Right lobe of liver (tissue), 6 donors: ENCODE results near the gene MARCHF10. TPM values are rescaled to one million over a fixed set of nuclear protein-coding genes. Genes with fewer than 3 reads are reported as not detected.

ENCODE experiments used
- ATAC-seq, 4 donors: fragments of 200-7000 bp; cut with Tn5 transposase; one replicate each; pipeline ENCODE4 v1.9.1; 2020; ENCODE audit warnings: mild to moderate bottlenecking in 4 of 4, moderate library complexity in 4 of 4
- DNase-seq, 3 donors: peaks; one replicate each; pipeline ENCODE4 v3.0.0-alpha.2; 2020
- H3K27ac ChIP-seq, 3 donors: fragments of 200-600 bp; one replicate each; pipeline ENCODE4 v1.8.0; 2022
- H3K27me3 ChIP-seq, 2 donors: fragments of 200-600 bp; one replicate each; pipeline ENCODE4 v1.8.0; 2022
- H3K36me3 ChIP-seq, 4 donors: fragments of 200-600 bp; sonication (generic) in 1 of 4; one replicate each; pipeline versions ENCODE4 v1.5.1 to v1.8.0; 2017 to 2022; ENCODE audit warnings: control low read depth in 1 of 4
- H3K4me1 ChIP-seq, 4 donors: fragments of 200-600 bp; sonication (generic) in 1 of 4; one replicate each; pipeline versions ENCODE4 v1.5.1 to v1.8.0; 2017 to 2022; ENCODE audit warnings: control low read depth in 1 of 4
- H3K4me3 ChIP-seq, 3 donors: fragments of 200-600 bp; one replicate each; pipeline ENCODE4 v1.8.0; 2022
- H3K9me3 ChIP-seq, 4 donors: fragments of 200-600 bp; sonication (generic) in 1 of 4; one replicate each; pipeline versions ENCODE4 v1.5.1 to v1.8.0; 2017 to 2022; ENCODE audit warnings: control low read depth in 1 of 4
- POLR2A ChIP-seq: fragments of 450-650 bp; IDR thresholded peaks from one replicate; pipeline ENCODE4 v1.6.1; 2017; ENCODE audit warnings: antibody characterized with exemption, mild to moderate bottlenecking
- WGBS: methylation state at CpG from one replicate; pipeline ENCODE4 v1.1.6; 2018; ENCODE audit warnings: low coverage, low lambda C conversion rate; ENCODE audit not compliant: insufficient coverage; ENCODE audit errors: missing lambda C conversion rate; 5-methylcytosine and 5-hydroxymethylcytosine counted together
- intact Hi-C, 2 donors: fragments of 100-400 bp; cut with DNase I; formaldehyde crosslinking; loops; one replicate each; pipeline versions ENCODE4 v1.11.2 to v1.14.1; 2022
- total RNA-seq, 6 experiments: library from RNA; depleted of rRNA in 2 of 6; stranded (reverse); fragments of >200 nt in 2 of 6; fragmentation: NEBNext Ultra II Directional in 3 of 6; extraction: Animal tissue kit (Norgen Biotek cat#: 25700) in 3 of 6; gene quantifications; one replicate each; pipeline versions ENCODE4 v1.1.0 to v1.2.4, GENCODE V29; 2016 to 2023
- TF ChIP-seq, protein P1 (sequence below), 4 donors: fragments of 200-600 bp in 3 of 4; fragments of 450-650 bp in 1 of 4; IDR thresholded peaks; one replicate each; pipeline versions ENCODE4 v1.5.1 to v1.8.0; 2016 to 2022; ENCODE audit warnings: antibody characterized with exemption in 4 of 4, mild to moderate bottlenecking in 2 of 4
- donor health status: DM: no; HTN: yes; CAD: no.
- donor health status: DM: no; HTN: no; CAD: no.
- donor health status: DM: no; HTN: no; CAD: no.
- donor health status: DM: no; HTN: yes; CAD: no.
- donor health status: DM: no; HTN: yes; CAD: no.

The MARCHF10 gene
- total RNA-seq, 6 experiments from 2014 or later = not detected

DNA sequence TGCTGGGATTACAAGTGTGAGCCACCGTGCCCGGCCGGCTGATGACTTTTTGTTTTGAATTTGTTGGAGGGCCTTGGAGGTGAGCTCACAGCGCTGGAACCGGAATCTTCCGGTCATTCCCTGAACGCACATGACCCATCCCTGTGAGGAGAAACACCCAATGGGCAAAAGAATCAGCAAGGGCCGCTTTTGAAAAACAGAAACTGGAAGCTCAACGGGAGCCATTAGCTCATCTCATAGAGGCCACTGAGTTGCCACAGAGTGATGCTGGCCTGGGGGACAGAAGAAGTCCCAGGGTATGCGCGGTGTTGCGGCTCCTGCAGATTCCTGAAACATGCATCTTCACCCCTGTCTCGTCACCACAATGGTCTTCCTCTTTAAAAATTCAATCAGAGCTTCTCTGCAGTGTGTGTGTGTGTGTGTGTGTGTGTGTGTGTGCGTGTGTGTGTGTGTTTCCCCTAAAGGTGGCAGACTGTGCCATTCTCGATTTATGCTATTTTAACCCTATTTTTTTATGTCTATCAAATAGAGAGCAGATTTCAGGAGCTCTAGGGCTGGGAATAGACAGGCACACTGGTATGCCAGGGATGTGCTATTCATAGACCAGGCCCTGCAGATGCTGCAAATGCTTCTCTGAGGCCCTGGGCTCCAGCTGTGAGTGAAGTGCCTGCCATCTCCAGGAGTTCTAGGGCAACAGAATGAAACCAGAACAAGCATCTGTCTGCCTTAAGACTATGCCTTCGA, 68.3 kb downstream of the MARCHF10 start:
- Histone ChIP-seq H3K9me3 (no peaks in the 10 kb centered on the region), H3K27ac (no peak overlapping the region), H3K4me1 (no peaks in the 10 kb centered on the region), H3K36me3 (no peaks in the 10 kb centered on the region), H3K27me3 (no peaks in the 10 kb centered on the region), H3K4me3 (no peak overlapping the region)
- intact Hi-C loops = no loop called here
- WGBS = 82% methylated on average over 10 of the region's 16 CpGs
- DNase-seq = no peak
- ATAC-seq = no peak
- TF ChIP-seq, protein P1, sequence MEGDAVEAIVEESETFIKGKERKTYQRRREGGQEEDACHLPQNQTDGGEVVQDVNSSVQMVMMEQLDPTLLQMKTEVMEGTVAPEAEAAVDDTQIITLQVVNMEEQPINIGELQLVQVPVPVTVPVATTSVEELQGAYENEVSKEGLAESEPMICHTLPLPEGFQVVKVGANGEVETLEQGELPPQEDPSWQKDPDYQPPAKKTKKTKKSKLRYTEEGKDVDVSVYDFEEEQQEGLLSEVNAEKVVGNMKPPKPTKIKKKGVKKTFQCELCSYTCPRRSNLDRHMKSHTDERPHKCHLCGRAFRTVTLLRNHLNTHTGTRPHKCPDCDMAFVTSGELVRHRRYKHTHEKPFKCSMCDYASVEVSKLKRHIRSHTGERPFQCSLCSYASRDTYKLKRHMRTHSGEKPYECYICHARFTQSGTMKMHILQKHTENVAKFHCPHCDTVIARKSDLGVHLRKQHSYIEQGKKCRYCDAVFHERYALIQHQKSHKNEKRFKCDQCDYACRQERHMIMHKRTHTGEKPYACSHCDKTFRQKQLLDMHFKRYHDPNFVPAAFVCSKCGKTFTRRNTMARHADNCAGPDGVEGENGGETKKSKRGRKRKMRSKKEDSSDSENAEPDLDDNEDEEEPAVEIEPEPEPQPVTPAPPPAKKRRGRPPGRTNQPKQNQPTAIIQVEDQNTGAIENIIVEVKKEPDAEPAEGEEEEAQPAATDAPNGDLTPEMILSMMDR (IDR thresholded peaks at IDR 0.05) = no peak

GRCh38 chr17:62738281-62738680, 69.8 kb downstream of the MARCHF10 start:
- ATAC-seq = no peak
- H3K4me1 ChIP-seq = no peaks in the 10 kb centered on the region
- H3K27me3 ChIP-seq = no peaks in the 10 kb centered on the region
- no peaks in the 10 kb centered on the region for H3K36me3 ChIP-seq
- intact Hi-C loops = no loop called here
- WGBS = 79% methylated on average over 8 of the region's 9 CpGs
- H3K9me3 ChIP-seq = no peaks in the 10 kb centered on the region
- H3K4me3 ChIP-seq = no peak overlapping the region
- TF ChIP-seq, protein P1 (IDR thresholded peaks at IDR 0.05) = no peak
- TF ChIP-seq POLR2A = no peak
- no peak for DNase-seq
- no peak overlapping the region for H3K27ac ChIP-seq

GRCh38 chr17:62737513-62737912, 70.6 kb downstream of the MARCHF10 start:
- intact Hi-C loops = no loop called here
- ATAC-seq (no peak), DNase-seq (no peak)
- no peaks in the 10 kb centered on the region for H3K9me3 ChIP-seq
- H3K27ac ChIP-seq = no peak overlapping the region
- no peaks in the 10 kb centered on the region for H3K36me3 ChIP-seq
- no peaks in the 10 kb centered on the region for H3K4me1 ChIP-seq
- H3K4me3 ChIP-seq = no peak overlapping the region
- TF ChIP-seq POLR2A = no peak
- TF ChIP-seq, protein P1 (IDR thresholded peaks at IDR 0.05) = no peak
- WGBS = 72% methylated on average over 7 of the region's 8 CpGs
- H3K27me3 ChIP-seq = no peaks in the 10 kb centered on the region

DNA sequence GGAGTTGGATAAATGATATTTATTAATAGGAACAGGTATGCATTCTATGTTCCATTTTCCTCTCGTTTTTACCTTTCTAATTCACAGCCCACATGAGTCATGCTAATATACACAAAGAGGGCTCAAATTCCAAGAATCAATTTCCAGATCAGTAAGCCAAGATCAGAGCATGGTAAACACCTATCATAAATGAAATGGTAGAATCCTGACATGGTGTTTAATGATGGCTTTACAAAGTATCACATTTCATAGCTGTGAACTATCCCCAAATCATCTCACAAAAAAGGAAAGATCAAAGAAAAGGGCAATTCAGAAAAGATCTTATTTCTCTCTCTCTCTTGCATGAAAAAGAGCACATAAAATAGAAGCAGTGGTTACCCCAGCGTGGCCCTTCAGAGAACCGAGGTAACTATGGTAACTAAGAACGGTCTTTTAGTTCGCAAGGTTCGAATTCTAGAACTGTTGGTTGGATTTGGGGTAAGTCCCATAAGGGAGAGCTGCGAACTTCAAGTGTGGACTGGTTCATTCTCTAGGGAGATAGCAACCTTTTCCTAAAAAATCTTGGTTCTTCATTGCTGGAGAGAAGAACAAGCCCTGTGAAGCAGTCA, 73.0 kb downstream of the MARCHF10 start:
- intact Hi-C loops = no loop called here
- no peak for TF ChIP-seq POLR2A
- TF ChIP-seq, protein P1 (IDR thresholded peaks at IDR 0.05) = no peak
- ATAC-seq (no peak), DNase-seq (no peak)
- 57% methylated on average over 7 of the region's 7 CpGs for whole genome bisulfite sequencing
- no peak overlapping the region for H3K27ac ChIP-seq
- H3K27me3 ChIP-seq = no peaks in the 10 kb centered on the region
- no peaks in the 10 kb centered on the region for H3K4me1 ChIP-seq
- no peaks in the 10 kb centered on the region for H3K9me3 ChIP-seq
- no peak overlapping the region for H3K4me3 ChIP-seq
- H3K36me3 ChIP-seq = no peaks in the 10 kb centered on the region
